ENCODE results near the gene STOX1. TPM values are rescaled to one million over a fixed set of nuclear protein-coding genes. Genes with fewer than 3 reads are reported as not detected.

STOX1 gene
- polyA plus RNA-seq, 3 donors = 0.03 TPM; not detected in 2

DNA sequence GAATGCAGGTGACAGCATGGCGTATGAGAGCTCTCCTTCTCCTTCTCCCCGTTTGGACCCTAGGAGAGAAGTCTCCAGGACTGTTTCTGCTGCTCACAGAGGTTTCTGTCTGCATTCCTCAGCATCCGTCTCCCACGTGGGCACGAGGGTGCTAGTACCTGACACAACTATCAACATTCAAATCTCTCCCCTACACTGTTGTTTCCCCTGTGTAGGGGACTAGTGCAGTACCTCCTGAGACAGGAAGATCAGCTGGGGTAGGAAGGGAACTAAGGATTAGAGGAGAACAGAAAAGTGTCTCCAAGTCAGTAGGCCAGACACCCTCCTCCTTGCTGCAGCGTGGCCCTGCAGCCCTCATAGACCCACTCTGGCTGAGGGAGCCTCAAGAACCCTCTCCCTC is 29.0 kb downstream of the STOX1 start:
- H3K4me3 Mint-ChIP-seq = no peak overlapping the region
- H3K36me3 Mint-ChIP-seq = no peaks in the 10 kb centered on the region
- Histone ChIP-seq H3K79me2 (ENCODE audit: insufficient read depth, low read length) (no peaks in the 10 kb centered on the region), H3K27ac (ENCODE audit: low read depth in 1 of 2, low read length in 2 of 2) (no peak overlapping the region), H3K4me2 (replicated peaks; ENCODE audit: extremely low read depth, low read length, poor library complexity, severe bottlenecking) (no peak overlapping the region), H3K36me3 (replicated peaks in 1 of 2; ENCODE audit: control insufficient read depth in 1 of 2, insufficient read depth in 2 of 2, low read length in 2 of 2) (no peaks in the 10 kb centered on the region), H3K9me3 (replicated peaks in 1 of 2; ENCODE audit: control insufficient read depth in 1 of 2, insufficient read depth in 1 of 2, low read length in 2 of 2) (peaks cover 7 to 33% of the 10 kb centered on the region in 2 donors), H3K27me3 (ENCODE audit: control insufficient read depth in 2 of 2, insufficient read depth in 2 of 2, low read length in 2 of 2) (no peaks in the 10 kb centered on the region), H4K20me1 (ENCODE audit: insufficient read depth, low read length) (no peaks in the 10 kb centered on the region), H3K4me1 (ENCODE audit: control insufficient read depth in 1 of 2, insufficient read depth in 2 of 2, low read length in 2 of 2) (no peaks in the 10 kb centered on the region), H3K4me3 (replicated peaks in 1 of 3; ENCODE audit: low read depth in 2 of 3, low read length in 3 of 3) (no peak overlapping the region), H2AFZ (ENCODE audit: insufficient read depth, low read depth, low read length, poor library complexity, severe bottlenecking) (no peak overlapping the region), H3K9ac (ENCODE audit: insufficient read depth, low read length, poor library complexity, severe bottlenecking) (no peak overlapping the region)
- peaks cover 1 to 8% (median 2%) of the 10 kb centered on the region in 3 donors for H3K27me3 Mint-ChIP-seq (ENCODE audit: low read depth in 3 of 3)
- 100% methylated on average over 2 of the region's 6 CpGs for WGBS (ENCODE audit: insufficient coverage)
- no peak for TF ChIP-seq CTCF (IDR thresholded peaks at IDR 0.05)
- H3K4me1 Mint-ChIP-seq = no peaks in the 10 kb centered on the region
- intact Hi-C loops (cut with micrococcal nuclease) = no loop called here
- H3K27ac Mint-ChIP-seq = no peak overlapping the region
- H3K9me3 Mint-ChIP-seq = peaks cover 18 to 41% (median 37%) of the 10 kb centered on the region in 7 donors
- DNase-seq = no peak

- no CpG with 5 or more reads among the region's 2 CpGs for WGBS (ENCODE audit: insufficient coverage)
- Mint-ChIP-seq H3K9me3 (peaks cover 23 to 45% (median 39%) of the 10 kb centered on the region in 7 donors), H3K27me3 (ENCODE audit: low read depth in 3 of 3) (peaks cover 1 to 8% (median 2%) of the 10 kb centered on the region in 3 donors), H3K4me3 (no peak overlapping the region), H3K27ac (peak overlapping the region in 1 of 7 donors; percentile 24), H3K36me3 (no peaks in the 10 kb centered on the region), H3K4me1 (no peaks in the 10 kb centered on the region)
- no peak overlapping the region for H3K27ac ChIP-seq (ENCODE audit: low read depth in 1 of 2, low read length in 2 of 2)
- no peaks in the 10 kb centered on the region for H3K36me3 ChIP-seq (replicated peaks in 1 of 2; ENCODE audit: control insufficient read depth in 1 of 2, insufficient read depth in 2 of 2, low read length in 2 of 2)
- no peak for TF ChIP-seq CTCF (IDR thresholded peaks at IDR 0.05)
- peaks cover 13 to 36% of the 10 kb centered on the region in 2 donors for H3K9me3 ChIP-seq (replicated peaks in 1 of 2; ENCODE audit: control insufficient read depth in 1 of 2, insufficient read depth in 1 of 2, low read length in 2 of 2)
- H3K4me2 ChIP-seq (replicated peaks; ENCODE audit: extremely low read depth, low read length, poor library complexity, severe bottlenecking) = no peak overlapping the region
- H3K4me1 ChIP-seq (ENCODE audit: control insufficient read depth in 1 of 2, insufficient read depth in 2 of 2, low read length in 2 of 2) = no peaks in the 10 kb centered on the region
- intact Hi-C loops (cut with micrococcal nuclease) = no loop called here
- no peaks in the 10 kb centered on the region for H3K27me3 ChIP-seq (ENCODE audit: control insufficient read depth in 2 of 2, insufficient read depth in 2 of 2, low read length in 2 of 2)
- no peak overlapping the region for H3K9ac ChIP-seq (ENCODE audit: insufficient read depth, low read length, poor library complexity, severe bottlenecking)
- H4K20me1 ChIP-seq (ENCODE audit: insufficient read depth, low read length) = no peaks in the 10 kb centered on the region
- no peaks in the 10 kb centered on the region for H3K79me2 ChIP-seq (ENCODE audit: insufficient read depth, low read length)
- no peak for DNase-seq
- H3K4me3 ChIP-seq (replicated peaks in 1 of 3; ENCODE audit: low read depth in 2 of 3, low read length in 3 of 3) = no peak overlapping the region
- H2AFZ ChIP-seq (ENCODE audit: insufficient read depth, low read depth, low read length, poor library complexity, severe bottlenecking) = no peak overlapping the region
These were observed 29.7 kb downstream of the STOX1 start for GRCh38 chr10:68857005-68857404.
